ENCODE data around the gene PKD2L1. TPM values are rescaled to one million over a fixed set of nuclear protein-coding genes. Genes with fewer than 3 reads are reported as not detected.

PKD2L1 gene
- total and polyA plus RNA-seq, 9 of the 15 experiments (the other 6 are each of a cell fraction or from before 2014, with no cell fraction given): not detected

DNA sequence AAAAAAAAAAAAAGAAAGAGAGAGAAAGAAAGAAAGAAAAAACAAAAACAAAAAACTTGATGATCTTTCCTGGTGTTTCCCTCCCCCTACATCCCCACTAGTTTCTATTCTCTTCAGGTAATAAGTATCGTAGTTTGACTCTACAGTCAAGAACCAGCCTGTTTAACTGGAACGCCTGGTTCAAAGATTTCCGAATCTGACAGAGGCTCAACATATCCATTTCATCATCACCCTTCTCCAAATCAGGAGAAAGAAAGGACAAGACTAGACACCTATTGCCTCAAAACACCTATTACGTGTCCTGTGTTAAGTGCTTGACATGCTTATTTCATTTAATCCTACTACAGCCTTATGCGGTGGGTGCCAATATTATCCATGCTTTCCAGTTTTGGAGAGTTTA, 23.2 kb downstream of the PKD2L1 start:
- in situ Hi-C loops (cut with MboI): no loop called here
- H3K36me3 ChIP-seq (ENCODE audit: control insufficient read depth, insufficient read depth, low read length): no peaks in the 10 kb centered on the region
- no peak overlapping the region for H3K27ac ChIP-seq (ENCODE audit: extremely low read depth, low read depth, low read length)
- no peak overlapping the region for H2AFZ ChIP-seq (ENCODE audit: low read depth, low read length)
- no peak for FAIRE-seq
- H3K4me1 ChIP-seq (replicated peaks in 1 of 2; ENCODE audit: control insufficient read depth in 2 of 2, insufficient read depth in 2 of 2, low read length in 2 of 2): no peaks in the 10 kb centered on the region; a peak in 1 of 5 replicates
- no peak for ATAC-seq
- TF ChIP-seq NR2F6 (CRISPR knock-in tag; IDR thresholded peaks at IDR 0.05) (no peak), ZNF785 (CRISPR knock-in tag; IDR thresholded peaks at IDR 0.05) (no peak), ZSCAN32 (CRISPR knock-in tag; IDR thresholded peaks at IDR 0.05) (no peak), ZBTB1 (CRISPR knock-in tag; IDR thresholded peaks at IDR 0.05; ENCODE audit: borderline replicate concordance, low read depth) (no peak), ZBTB8A (IDR thresholded peaks at IDR 0.05; ENCODE audit: partially characterized antibody) (no peak), TCF3 (CRISPR knock-in tag; IDR thresholded peaks at IDR 0.05) (no peak), FUS (optimal IDR thresholded peaks at IDR 0.05; ENCODE audit: low read depth, low read length) (no peak), HDAC3 (IDR thresholded peaks at IDR 0.05; ENCODE audit: borderline replicate concordance, partially characterized antibody) (no peak), MCM7 (IDR thresholded peaks at IDR 0.05) (no peak), PYGO2 (tag; IDR thresholded peaks at IDR 0.05) (no peak), GATAD2B (IDR thresholded peaks at IDR 0.05; ENCODE audit: borderline replicate concordance) (no peak), MTA2 (IDR thresholded peaks at IDR 0.05; ENCODE audit: low read depth) (no peak), XRCC5 (IDR thresholded peaks at IDR 0.05; ENCODE audit: low read depth, low read length) (no peak), ZNF695 (CRISPR knock-in tag; IDR thresholded peaks at IDR 0.05) (no peak), ZNF699 (CRISPR knock-in tag; IDR thresholded peaks at IDR 0.05; ENCODE audit: insufficient replicate concordance) (no peak), RBM39 (optimal IDR thresholded peaks at IDR 0.05; ENCODE audit: low read depth, low read length) (no peak), RBM17 (IDR thresholded peaks at IDR 0.05; ENCODE audit: borderline replicate concordance, low read depth, low read length) (no peak)
- TF ChIP-seq, protein P1, sequence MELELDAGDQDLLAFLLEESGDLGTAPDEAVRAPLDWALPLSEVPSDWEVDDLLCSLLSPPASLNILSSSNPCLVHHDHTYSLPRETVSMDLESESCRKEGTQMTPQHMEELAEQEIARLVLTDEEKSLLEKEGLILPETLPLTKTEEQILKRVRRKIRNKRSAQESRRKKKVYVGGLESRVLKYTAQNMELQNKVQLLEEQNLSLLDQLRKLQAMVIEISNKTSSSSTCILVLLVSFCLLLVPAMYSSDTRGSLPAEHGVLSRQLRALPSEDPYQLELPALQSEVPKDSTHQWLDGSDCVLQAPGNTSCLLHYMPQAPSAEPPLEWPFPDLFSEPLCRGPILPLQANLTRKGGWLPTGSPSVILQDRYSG (tag; conservative IDR thresholded peaks at IDR 0.05; ENCODE audit: low read depth): no peak
- TF ChIP-seq, protein P2, sequence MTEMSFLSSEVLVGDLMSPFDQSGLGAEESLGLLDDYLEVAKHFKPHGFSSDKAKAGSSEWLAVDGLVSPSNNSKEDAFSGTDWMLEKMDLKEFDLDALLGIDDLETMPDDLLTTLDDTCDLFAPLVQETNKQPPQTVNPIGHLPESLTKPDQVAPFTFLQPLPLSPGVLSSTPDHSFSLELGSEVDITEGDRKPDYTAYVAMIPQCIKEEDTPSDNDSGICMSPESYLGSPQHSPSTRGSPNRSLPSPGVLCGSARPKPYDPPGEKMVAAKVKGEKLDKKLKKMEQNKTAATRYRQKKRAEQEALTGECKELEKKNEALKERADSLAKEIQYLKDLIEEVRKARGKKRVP (CRISPR knock-in tag; IDR thresholded peaks at IDR 0.05): no peak
- no peaks in the 10 kb centered on the region for H3K9me1 ChIP-seq (ENCODE audit: control insufficient read depth, insufficient read depth, low read length)
- H3K4me2 ChIP-seq (ENCODE audit: insufficient read depth, low read length): no peak overlapping the region
- no peaks in the 10 kb centered on the region for H3K9me3 ChIP-seq (replicated peaks; ENCODE audit: control insufficient read depth, insufficient read depth, low read depth, low read length)
- no peak overlapping the region for H3K9ac ChIP-seq (ENCODE audit: insufficient read depth in 1 of 2, low read depth in 2 of 2, low read length in 2 of 2)
- CTCF ChIA-PET (ENCODE audit: low intra/inter-chr PET ratio): no interaction called here
- no peaks in the 10 kb centered on the region for H4K20me1 ChIP-seq (replicated peaks; ENCODE audit: control insufficient read depth, insufficient read depth, low read length)
- DNase-seq (ENCODE audit: extremely low read depth in 1 of 4, low spot score in 3 of 4): no peak
- 42% methylated on average over 5 of the region's 5 CpGs for WGBS (ENCODE audit: insufficient coverage, low coverage, missing lambda C conversion rate)
- intact Hi-C loops (cut with micrococcal nuclease): no loop called here
- H3K4me3 ChIP-seq: no peak overlapping the region
- no peaks in the 10 kb centered on the region for H3K79me2 ChIP-seq (ENCODE audit: control insufficient read depth, insufficient read depth, low read length)
- BruUV-seq (replicated peaks): no TSS peak
- POLR2A ChIA-PET: no interaction called here
- H3K27me3 ChIP-seq (ENCODE audit: control insufficient read depth in 2 of 2, insufficient read depth in 2 of 2, low read length in 2 of 2): peaks cover 11 to 18% of the 10 kb centered on the region in 2 experiments; a peak in 4 of 5 replicates
